ENCODE results near the gene NRGN.
A peak's percentile ranks its signal among the peaks of the same experiment; 100 is the strongest.

Gene NRGN

DNA sequence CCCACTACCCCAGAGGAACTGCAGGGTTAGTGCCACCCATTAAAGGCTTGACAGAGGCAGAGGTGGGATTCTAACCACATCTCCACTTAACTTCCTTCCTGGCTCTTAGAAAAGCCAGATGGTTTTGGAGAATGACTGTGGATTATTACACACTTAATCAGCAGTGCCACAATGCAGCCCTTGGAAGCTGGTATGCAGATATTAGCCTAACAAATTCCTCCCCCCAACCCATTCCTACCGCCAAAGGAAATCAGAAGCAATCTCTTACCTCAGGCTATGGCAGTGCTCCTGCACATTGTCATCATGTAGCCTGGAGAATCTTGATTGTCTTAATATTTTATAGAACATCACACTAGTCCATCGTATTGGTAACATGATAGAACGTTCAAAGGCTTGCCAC lies 23.2 kb upstream of the NRGN start:
- POLR2A ChIA-PET (ENCODE audit: low non-redundant PET): no interaction called here
- H3K27ac ChIP-seq: no peak overlapping the region
- CTCF ChIA-PET: interaction anchor here (0.6 kb wide), 1 partner anchor 25 kb away, joined by 3 read pairs; no protein-coding TSS in a partner anchor
- no peak for DNase-seq (ENCODE audit: low spot score)
- no peak for TF ChIP-seq CTCF (conservative IDR thresholded peaks at IDR 0.05; ENCODE audit: low read depth)

DNA sequence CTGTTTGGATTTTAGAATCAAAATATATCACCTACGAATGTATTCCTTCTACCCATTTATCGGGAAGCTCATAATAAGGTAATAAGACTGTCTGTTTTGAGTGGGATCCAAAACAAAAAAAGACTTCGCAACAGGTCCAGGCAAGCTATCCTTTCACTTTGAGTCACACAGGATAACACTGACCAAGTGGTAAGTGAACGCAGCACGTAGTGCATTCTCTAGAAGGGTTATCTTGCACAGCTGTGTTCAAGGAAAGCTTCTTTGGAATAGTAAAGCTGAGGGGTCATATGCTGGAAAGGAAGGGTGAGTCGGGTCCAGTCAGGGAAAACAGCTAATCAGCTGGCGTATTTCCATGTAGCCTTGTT lies 22.3 kb upstream of the NRGN start:
- CTCF ChIA-PET: interaction anchor here (0.6 to 1.0 kb wide), 3 partner anchors 23 to 236 kb away, joined by 3 to 4 read pairs (median 4); partner anchors contain the start of gene NRGN
- POLR2A ChIA-PET (ENCODE audit: low non-redundant PET): no interaction called here
- peak overlapping the region; percentile 72 for H3K27ac ChIP-seq
- TF ChIP-seq CTCF (conservative IDR thresholded peaks at IDR 0.05; ENCODE audit: low read depth): no peak
- DNase-seq (ENCODE audit: low spot score): peak; percentile 60

GRCh38 chr11:124717786-124718651 lies 21.7 kb upstream of the NRGN start:
- POLR2A ChIA-PET (ENCODE audit: low non-redundant PET): no interaction called here
- TF ChIP-seq CTCF (conservative IDR thresholded peaks at IDR 0.05; ENCODE audit: low read depth): no peak
- H3K27ac ChIP-seq: peak overlapping the region; percentile 72
- DNase-seq (ENCODE audit: low spot score): peak; percentile 30
- CTCF ChIA-PET: interaction anchor here (0.6 to 1.0 kb wide), 4 partner anchors 22 to 262 kb away, joined by 3 to 4 read pairs (median 4); partner anchors contain the start of gene NRGN

GRCh38 chr11:124718801-124719200 lies 20.9 kb upstream of the NRGN start:
- TF ChIP-seq CTCF (conservative IDR thresholded peaks at IDR 0.05; ENCODE audit: low read depth): no peak
- DNase-seq (ENCODE audit: low spot score): no peak
- POLR2A ChIA-PET (ENCODE audit: low non-redundant PET): no interaction called here
- CTCF ChIA-PET: no interaction called here
- H3K27ac ChIP-seq: no peak overlapping the region

DNA sequence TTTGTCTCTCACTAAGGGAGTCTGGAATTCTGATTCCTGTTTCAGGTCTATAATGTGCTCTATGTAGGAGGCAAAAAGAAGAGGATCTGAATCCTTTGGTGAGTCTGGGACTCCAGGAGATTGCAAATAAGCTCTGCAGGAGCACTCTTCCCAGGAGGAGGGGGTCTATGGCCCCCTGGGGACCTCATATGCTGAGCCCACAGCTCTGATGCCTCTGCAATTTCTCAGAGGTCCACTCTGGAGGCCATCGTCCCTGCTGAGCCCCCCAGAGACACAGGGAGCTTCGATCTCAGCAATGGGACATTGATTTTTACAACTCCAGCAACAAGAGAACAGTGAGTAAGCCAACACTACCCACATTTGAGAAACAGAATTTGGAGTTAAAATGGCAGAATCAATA lies 20.2 kb upstream of the NRGN start:
- H3K27ac ChIP-seq: no peak overlapping the region
- DNase-seq (ENCODE audit: low spot score): no peak
- CTCF ChIA-PET: no interaction called here
- no peak for TF ChIP-seq CTCF (conservative IDR thresholded peaks at IDR 0.05; ENCODE audit: low read depth)
- POLR2A ChIA-PET (ENCODE audit: low non-redundant PET): no interaction called here

DNA sequence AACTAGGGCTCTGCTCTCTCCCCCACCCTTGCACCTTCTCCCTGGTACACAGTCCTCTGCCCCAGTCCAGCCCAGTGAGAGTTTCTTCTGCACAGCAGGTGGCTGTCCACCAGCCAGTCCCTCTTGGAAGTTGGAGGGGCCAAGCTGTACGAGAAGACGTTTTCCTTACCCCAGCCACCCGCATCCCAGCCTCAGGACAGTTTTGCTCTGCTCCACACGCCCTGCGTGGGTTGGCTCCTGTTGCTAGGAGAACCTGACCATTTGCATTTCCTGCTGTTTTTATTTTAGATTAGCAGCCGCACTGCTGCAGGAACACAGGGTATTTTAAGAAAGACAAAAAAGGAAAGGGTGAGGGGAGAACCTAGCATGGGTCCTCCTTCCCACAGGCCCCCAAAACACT lies 17.6 kb upstream of the NRGN start:
- POLR2A ChIA-PET (ENCODE audit: low non-redundant PET): no interaction called here
- no peak overlapping the region for H3K27ac ChIP-seq
- no peak for TF ChIP-seq CTCF (conservative IDR thresholded peaks at IDR 0.05; ENCODE audit: low read depth)
- no peak for DNase-seq (ENCODE audit: low spot score)
- CTCF ChIA-PET: no interaction called here
